GM19463 (cell line): ENCODE data around the gene WIPI1.
A peak's percentile ranks its signal among the peaks of the same experiment; 100 is the strongest.
"Not testable (repeated sequence)": the region's sequence is repeated elsewhere in the genome, so short reads cannot be mapped to it uniquely, and the experiment has no call there.

Experiments
- ATAC-seq: cut with Tn5 transposase; IDR thresholded peaks from one replicate; pipeline ENCODE4 v1.9.1; 2021; ENCODE audit warnings: mild to moderate bottlenecking, moderate library complexity; ENCODE audit not compliant: unreplicated experiment

The WIPI1 gene

DNA sequence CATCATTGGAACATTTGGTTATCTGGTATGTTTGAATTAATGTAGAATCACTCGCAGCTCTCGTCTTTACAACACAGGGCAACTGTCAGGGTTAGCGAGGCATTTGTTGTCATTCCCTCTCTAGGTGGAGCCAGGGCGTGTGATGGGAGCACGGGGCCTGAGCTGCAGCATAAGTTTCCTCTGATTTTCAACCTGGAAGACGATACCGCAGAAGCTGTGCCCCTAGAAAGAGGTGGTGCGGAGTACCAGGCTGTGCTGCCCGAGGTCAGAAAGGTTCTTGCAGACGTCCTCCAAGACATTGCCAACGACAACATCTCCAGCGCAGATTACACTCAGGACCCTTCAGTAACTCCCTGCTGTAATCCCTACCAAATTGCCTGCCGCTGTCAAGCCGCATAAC, 37.2 kb downstream of the WIPI1 start:
- no peak for ATAC-seq

DNA sequence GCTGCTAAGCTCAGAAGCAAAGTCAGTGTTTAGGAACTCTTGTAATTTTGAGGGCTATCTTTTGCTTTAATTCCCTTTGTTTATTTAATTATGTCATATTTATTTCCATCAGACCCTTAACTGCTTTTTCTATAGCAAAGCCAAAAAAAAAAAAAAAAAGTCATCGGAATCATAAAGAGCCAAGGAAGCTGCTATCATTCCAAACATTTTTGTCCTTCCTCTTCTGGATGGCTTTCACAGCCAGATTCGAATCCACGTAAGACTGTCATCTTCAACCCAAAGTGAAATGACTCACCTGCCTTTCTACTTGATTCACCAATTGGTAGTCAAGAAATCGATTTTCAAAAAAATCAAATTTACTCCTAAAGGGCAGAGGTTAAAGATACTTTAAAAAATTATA, 38.4 kb downstream of the WIPI1 start:
- no peak for ATAC-seq

DNA sequence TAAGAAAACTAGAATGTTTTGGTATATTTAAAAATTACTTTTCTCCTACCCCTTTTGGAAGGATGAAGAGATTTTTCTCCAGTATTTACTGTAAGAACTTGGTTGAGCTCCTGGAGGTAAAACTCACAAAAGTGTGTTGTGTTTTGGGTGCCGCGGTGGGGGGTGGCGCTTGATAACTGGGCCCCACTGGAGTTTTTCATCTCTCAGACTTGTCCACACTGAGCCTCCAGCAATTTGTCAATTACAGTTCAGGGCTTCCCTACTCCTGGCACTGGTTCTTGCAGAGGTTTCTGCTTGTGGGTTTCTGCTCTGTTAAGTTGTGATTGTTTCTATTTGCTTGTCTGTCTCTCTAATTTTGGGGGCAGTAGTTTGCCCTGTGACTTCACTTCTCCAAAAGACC, 40.0 kb downstream of the WIPI1 start:
- no peak for ATAC-seq

DNA sequence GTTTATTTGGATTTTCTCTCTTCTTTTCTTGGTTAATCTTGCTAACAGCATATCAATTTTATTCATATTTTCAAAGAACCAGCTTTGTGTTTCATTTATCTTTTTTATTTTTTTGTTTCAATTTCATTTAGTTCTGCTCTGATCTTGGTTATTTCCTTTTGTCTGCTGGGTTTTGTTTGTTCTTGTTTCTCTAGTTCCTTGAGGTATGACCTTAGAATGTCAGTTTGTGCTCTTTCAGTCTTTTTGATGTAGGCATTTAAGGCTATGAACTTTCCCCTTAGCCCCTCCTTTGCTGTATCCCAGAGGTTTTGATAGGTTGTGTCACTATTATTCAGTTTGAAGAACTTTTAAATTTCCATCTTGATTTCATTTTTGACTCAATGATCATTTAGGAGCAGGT, 42.4 kb downstream of the WIPI1 start:
- ATAC-seq: not testable (repeated sequence)

DNA sequence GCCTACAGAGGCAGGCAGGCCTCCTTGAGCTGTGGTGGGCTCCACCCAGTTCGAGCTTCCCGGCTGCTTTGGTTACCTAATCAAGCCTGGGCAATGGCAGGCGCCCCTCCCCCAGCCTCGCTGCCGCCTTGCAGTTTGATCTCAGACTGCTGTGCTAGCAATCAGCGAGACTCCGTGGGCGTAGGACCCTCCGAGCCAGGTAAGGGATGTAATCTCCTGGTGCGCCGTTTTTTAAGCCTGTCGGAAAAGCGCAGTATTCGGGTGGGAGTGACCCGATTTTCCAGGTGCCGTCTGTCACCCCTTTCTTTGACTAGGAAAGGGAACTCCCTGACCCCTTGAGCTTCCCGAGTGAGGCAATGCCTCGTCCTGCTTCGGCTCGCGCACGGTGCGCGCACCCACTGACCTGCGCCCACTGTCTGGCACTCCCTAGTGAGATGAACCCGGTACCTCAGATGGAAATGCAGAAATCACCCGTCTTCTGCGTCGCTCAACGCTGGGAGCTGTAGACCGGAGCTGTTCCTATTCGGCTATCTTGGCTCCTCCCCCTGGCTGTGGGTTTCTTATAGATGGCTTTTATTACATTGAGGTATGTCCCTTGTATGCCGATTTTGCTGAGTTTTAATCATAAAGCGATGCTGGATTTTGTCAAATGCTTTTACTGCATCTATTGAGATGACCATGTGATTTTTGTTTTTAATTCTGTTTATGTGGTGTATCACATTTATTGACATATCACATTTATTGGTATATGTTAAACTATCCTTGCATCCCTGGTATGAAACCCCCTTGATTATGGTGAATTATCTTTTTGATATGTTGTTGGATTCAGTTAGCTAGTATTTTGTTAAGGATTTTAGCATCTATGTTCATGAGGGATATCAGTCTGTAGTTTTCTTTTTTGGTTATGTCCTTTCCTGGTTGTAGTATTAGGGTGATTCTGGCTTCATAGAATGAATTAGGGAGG, 43.4 kb downstream of the WIPI1 start:
- ATAC-seq: not testable (repeated sequence)

DNA sequence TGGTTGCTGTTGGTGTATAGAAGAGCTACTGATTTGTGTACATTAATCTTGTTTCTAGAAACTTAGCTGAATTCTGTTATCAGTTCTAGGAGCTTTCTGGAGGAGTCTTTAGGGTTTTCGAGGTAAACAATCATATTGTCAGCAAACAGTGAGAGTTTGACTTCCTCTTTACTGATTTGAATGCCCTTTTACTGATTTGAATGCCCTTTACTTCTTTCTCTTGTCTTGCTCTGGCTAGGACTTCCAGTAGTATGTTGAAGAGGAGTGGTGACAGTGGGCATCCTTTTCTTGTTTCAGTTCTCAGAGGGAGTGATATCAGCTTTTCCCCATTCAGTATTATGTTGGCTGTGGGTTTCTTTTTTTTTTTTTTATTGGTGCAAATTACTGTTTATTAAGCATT, 49.6 kb downstream of the WIPI1 start:
- ATAC-seq: not testable (repeated sequence)

DNA sequence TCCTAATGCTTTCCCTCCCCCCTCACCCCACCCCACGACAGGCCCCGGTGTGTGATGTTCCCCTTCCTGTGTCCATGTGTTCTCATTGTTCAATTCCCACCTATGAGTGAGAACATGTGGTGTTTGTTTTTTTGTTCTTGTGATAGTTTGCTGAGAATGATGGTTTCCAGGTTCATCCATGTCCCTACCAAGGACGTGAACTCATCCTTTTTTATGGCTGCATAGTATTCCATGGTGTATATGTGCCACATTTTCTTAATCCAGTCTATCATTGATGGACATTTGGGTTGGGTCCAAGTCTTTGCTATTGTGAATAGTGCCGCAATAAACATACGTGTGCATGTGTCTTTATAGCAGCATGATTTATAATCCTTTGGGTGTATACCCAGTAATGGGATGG, 53.5 kb downstream of the WIPI1 start:
- ATAC-seq: not testable (repeated sequence)

DNA sequence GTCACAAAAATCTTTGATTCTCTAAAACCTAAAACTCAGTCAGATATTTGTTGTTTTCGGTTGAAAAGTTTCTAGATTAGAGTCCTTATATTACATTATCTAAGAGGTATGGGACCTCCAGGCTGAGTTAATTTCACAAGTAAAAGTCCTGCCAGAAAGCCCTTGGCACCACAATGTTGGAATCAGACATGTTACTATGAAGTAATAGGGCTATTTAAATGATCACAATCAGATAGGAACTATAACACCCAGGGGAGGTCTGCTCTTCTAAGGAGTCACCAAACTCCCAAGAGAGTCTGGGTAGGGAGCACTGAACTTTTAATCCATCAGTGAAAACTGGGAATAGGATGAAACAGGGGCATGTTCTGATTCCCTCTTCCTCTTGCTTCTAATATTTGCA, 54.2 kb downstream of the WIPI1 start:
- ATAC-seq: no peak

DNA sequence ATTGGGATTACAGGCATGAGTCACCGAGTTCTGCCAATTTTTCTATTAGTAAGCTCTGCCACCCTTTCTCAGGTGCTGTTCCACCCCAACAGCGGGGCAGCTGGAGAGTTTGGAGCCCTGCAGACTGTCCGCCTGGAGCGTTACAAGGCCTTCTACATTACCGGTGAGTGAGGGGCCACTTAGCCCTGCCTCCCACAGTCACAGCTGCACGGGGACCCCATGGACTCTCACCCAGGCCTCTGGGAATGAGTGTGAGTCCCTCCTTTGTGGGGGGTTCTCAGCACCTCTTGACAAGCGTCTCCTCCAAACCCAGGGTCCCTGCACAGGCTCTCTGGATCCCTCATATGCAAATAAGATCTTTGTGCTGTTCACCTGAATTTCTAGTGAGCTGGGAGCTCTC, 56.0 kb downstream of the WIPI1 start:
- ATAC-seq: no peak

DNA sequence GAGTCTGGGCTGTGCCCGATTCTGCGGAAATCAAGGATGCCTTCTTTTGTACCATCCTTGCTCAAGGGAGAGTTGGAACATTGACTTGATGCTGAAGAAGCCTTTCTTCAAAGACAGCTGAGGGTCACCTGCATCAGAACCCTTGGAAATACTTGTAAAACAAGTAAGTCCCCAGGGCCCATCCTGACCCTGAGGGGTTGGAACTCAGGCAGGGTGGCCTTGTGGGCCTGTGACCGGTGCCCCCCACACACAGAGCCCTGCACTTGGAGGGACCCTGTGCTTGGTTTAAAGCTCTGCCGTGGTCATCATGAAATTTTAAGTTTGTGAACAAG, 56.9 kb downstream of the WIPI1 start:
- no peak for ATAC-seq

DNA sequence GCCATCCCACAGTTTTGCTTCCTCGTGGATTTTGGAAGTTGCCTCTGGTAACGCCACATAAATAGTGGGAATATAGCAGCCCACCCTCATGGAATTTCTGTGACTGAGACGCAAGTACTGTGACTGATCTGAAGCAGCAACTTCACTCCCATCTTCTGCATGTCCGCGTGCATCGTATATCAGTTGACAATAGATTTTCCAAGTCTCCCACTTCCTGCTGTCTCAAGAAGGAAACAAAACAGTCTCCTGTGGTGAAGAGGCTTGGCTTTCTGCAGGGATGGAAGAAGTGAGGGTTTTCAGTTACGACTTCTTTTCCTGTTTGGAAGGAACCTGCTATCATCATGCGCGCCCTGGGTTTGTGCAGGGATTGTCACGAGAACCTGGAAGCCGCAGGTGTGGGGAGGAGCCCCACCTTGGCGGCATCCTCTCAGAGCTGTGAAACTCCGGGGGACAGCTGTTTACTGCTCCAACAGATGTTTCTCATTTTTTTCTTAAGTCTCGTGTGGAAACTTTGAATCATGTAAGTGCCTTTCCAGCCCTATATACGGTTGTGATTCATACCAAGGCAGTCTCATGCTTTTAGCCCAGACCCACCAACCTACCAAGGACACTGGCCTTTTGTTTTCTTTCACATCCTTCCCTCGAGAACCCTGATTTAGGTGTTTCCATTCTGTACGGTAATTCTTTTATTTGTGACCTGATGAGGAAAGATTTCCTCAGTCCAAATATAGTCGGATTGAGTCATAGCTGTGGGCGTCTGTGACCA, 57.5 kb downstream of the WIPI1 start:
- peak; percentile 55 for ATAC-seq

DNA sequence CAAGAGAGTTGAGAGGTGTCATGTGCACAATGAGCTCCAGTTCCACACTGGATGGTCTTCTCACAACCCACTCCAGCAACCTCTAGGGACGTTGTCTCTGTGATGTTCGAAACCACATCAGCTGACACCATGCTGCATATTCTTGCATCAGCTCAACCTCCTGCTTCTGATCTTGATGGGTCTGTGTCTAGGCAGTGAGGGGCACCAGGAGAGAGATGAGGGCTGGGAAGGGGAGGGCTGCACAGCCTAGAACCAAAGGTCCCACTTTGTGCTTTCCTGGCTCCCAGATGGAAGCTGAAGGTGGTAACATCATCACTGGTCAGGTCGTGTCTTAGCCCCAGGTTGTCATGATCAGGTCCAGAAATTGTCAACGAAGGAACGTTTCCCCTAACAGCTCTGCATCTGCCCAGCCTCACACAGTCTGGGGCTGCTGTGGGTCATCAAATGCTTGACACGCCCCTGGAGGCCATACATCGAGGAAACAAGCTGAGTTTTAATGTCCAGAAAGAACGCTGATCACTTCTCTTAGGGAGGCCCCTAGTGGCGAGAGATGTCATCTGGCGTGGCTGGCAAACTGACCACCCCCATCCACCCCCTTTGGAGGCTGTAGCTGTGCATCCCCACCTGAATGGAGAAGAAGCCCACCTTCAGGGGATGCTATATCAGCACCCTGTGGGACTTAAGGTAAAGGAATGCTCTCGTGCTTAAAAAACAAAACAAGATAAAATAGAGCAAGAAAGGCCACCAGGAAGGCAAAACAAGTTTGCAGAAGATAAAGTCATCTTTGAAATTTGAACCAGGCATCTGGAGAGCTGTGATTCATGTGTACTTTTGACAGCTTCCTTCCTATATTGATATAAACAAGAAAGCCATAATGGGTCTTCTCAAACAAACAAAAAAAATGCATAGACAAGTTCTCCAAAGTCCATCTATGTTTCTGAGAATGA, 58.3 kb downstream of the WIPI1 start:
- ATAC-seq: peak; percentile 76

DNA sequence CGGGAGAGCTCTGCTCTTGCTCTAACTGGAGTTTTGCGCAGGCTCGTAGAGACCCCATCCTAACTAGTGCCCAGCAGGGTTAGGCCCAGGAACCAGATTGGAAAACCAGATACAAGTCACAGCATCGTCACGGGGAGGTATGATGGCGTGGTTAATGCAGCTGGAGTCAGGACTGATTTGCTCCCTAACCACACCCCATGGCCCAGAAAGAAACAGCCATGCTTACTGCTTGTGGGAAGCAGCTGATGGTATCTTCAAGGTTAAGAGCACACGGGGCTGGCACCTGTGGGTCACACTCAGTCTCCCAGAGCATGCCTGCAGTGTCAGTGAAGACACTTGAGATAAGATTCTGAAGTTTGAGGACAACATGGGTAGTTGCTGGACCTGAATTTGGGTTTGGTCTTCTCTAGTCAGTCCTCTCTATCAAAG, 60.2 kb downstream of the WIPI1 start:
- no peak for ATAC-seq

DNA sequence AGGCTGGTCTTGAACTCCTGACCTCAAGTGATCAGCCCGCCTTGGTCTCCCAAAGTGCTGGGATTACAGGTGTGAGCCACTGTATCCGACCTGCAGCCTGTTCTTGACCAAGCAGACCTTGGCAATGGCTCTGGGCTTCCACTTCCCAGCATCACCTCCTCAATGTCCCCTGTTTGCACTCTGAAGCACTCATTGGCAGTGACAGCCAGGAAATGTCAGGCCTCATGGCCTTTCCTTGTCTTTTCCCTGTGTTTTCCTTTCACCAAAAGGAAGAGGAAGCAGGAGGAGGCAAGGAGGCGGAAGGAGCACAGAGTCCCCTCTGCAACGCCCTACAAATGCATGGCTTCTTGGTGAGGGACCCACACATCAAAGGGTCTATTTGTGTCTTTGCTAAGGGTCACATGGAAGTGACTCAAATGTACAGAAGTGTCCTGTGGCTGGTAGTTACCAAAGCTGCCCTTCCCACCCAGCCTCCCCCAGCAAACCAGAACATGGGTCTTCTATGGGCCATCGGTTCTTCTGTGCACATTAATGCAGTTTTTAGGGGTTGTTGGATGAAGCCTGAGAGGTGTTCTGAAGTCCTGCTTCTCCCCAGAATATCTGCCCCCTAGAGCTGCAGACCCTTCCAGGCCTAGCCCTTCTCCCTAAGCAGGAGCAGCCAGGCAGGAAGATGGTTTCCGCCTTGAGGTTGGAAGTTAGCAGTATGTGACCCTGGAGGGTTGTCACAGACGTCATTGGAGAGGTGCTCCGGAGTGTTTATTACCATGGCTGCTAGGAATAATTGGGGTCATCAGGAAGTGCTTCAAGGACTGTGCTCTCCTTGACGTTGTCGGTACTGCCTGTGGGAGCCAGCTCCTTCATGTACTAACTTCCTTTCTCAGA, 60.8 kb downstream of the WIPI1 start:
- ATAC-seq: no peak

DNA sequence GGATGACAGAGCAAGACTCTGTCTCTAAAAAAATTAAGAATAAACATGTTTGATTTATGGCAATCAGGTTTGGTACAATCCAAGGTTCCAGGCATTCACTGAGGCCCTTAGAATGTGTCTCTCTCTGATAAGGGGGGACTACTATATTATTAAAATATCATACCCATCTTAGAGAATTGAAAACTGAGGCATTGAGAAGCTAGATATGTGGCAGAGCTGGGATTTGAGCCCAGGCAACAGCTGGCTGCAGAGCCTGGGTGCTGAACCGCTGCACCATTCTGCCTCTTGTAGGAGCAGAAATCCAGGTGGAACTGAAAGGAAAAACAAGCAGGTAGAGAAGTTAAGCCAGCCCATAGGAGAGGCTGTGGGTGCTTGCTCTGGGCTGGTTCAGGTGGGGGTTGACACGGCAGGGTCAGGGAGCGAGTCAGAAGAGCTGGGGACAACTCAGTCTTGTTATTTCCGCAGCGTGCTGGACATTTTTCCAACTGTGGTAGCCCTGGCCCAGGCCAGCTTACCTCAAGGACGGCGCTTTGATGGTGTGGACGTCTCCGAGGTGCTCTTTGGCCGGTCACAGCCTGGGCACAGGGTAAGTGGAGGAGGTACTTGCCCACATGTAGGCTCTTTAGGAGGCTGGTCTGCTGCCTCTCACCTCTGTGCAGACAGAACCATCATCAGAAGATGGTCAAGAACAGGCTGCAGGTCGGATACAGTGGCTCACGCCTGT, 62.5 kb downstream of the WIPI1 start:
- no peak for ATAC-seq

DNA sequence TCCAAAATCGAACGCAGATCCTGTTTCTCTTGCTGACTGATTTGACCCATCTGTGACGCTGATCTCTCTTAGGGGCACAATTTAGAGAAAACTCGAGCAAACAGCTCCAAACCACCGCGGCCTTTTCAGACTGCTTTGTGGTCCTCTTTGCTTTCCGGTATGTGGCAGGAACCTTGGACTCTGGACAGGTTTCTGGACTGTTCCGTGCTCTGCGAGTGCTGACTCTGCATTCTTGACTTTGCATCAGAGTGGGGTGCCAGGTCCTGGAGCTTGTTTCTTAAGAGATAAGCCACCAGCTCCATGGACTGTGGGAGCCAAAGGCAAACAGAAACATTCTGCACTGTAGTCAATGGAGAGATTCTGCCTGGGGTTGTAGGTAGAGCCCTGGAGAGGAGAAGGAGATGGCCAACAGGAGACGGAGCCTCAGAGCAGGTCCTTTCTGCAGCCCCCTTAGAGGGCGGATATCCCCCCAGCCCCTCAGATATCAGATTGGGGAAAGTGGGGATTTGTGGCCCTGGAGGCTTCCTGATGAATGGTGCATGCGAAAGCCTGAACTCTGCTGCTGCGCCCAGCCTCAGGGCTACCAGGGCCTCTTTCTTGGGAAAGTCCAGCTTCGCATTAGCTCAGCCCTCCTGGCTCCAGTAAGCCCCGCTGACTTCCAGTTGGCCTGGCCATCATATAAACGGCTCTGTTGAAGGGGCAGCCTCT, 65.6 kb downstream of the WIPI1 start:
- ATAC-seq: no peak

DNA sequence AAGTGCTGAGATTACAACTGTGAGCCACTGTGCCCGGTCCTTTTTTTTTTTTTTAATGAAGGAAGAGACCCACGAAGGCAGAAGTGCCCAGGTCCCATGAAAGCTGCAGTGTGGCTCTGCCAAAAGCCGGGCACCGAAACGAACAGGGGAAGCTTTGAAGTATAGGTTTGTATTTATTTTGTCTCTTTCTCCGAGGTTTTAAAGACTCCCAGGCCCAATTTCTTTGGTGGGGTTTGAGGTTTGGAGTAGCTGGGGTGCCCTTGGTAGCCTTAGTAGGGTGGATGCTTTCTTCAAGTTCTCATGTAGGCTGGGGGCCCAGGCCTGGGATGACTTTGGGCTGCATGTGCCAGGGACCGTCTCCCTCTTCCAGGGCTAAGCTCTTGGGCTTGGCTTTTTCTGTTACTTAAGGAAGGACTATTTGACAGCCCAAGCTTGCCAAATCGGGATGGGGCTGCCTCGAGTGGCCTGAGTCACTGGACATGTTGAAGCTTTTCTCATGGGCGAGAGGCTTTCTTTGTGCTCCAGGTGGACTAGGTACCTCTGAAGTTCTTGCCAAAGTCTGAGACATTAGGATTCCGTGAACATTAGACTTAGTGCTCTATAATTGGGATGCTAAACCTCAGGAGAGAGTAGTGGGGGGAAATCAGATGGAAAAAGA, 66.3 kb downstream of the WIPI1 start:
- no peak for ATAC-seq

DNA sequence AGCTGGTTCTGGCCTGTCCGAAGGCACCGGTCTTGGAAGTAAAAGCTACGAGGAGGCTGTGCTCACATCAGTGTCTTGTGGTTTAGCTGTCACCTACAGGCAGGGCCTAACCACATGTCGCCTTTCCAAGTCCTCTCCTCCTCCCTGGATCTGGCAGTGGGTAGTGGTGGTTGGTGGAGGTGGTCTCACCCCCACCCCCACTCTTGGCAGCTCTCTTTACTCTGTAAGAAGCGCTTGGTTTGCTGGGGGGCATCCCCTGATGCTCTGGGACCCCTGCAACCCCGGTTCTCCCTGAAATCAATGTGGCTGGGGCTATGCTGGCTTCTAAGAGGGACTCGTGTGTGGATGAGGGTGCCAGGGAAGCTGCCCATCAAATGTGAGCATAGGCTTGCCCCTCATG, 68.3 kb downstream of the WIPI1 start:
- ATAC-seq: no peak
